Tongue (tissue), 2 donors: Measurements from ENCODE around the gene F7. TPM values are rescaled to one million over a fixed set of nuclear protein-coding genes. Genes with fewer than 3 reads are reported as not detected.

Experiments used
- DNase-seq: peaks from one replicate; pipeline ENCODE4 v3.0.0-alpha.2; 2015
- total RNA-seq: library from RNA; depleted of rRNA; stranded (reverse); fragments of >200 nt; gene quantifications from one replicate; pipeline ENCODE4 v1.2.3, GENCODE V29; 2014

The F7 gene
- total RNA-seq, 1 donor from 2014 or later: 1.6 TPM

DNA sequence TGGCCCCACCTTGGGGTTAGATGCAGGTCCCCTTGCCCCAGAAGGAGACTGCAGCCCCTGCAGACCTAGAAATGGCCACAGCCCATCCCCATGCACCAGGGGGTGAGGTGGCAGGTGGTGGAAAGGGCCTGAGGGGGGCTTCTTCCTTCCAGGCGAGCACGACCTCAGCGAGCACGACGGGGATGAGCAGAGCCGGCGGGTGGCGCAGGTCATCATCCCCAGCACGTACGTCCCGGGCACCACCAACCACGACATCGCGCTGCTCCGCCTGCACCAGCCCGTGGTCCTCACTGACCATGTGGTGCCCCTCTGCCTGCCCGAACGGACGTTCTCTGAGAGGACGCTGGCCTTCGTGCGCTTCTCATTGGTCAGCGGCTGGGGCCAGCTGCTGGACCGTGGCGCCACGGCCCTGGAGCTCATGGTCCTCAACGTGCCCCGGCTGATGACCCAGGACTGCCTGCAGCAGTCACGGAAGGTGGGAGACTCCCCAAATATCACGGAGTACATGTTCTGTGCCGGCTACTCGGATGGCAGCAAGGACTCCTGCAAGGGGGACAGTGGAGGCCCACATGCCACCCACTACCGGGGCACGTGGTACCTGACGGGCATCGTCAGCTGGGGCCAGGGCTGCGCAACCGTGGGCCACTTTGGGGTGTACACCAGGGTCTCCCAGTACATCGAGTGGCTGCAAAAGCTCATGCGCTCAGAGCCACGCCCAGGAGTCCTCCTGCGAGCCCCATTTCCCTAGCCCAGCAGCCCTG, 12.8 kb downstream of the F7 start:
- DNase-seq: no peak

DNA sequence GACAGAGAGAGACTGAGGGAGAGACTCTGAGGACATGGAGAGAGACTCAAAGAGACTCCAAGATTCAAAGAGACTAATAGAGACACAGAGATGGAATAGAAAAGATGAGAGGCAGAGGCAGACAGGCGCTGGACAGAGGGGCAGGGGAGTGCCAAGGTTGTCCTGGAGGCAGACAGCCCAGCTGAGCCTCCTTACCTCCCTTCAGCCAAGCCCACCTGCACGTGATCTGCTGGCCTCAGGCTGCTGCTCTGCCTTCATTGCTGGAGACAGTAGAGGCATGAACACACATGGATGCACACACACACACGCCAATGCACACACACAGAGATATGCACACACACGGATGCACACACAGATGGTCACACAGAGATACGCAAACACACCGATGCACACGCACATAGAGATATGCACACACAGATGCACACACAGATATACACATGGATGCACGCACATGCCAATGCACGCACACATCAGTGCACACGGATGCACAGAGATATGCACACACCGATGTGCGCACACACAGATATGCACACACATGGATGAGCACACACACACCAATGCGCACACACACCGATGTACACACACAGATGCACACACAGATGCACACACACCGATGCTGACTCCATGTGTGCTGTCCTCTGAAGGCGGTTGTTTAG, 13.7 kb downstream of the F7 start:
- DNase-seq: no peak

DNA sequence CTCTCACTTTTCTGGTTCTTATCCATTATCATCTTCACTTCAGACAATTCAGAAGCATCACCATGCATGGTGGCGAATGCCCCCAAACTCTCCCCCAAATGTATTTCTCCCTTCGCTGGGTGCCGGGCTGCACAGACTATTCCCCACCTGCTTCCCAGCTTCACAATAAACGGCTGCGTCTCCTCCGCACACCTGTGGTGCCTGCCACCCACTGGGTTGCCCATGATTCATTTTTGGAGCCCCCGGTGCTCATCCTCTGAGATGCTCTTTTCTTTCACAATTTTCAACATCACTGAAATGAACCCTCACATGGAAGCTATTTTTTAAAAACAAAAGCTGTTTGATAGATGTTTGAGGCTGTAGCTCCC, 14.2 kb downstream of the F7 start:
- DNase-seq: no peak

- no peak for DNase-seq
Measured at GRCh38 chr13:113120300-113121182, 14.9 kb downstream of the F7 start.

- no peak for DNase-seq
Measured at GRCh38 chr13:113121183-113121927, 15.8 kb downstream of the F7 start.

DNA sequence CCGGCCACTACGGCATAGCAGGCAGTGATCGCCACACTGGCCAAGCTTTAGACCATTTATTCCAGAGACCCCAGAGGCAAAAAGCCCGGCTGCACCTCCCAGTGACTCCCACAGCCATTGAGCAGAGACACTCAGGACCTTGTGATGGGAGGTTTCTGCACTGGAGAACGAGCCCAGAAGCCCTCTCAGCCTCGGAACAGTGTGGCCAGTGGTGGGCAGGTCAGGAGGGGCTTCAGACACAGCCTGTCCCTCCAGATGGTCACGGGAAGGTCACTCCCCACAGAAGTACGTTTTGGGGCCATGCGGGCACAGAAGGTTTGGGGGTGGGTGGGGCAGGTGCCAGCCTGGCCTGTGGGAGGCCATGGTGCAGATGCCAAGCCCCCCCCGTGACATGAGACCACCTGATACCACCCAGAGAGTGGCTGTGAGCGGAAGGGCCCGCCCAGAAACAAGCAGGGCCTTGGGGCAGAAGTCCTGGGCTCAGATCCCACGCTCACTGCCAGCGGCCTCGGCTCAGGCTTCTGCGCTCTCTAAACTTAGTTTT, 16.4 kb downstream of the F7 start:
- no peak for DNase-seq

- DNase-seq: peak; percentile 76
Measured at GRCh38 chr13:113122550-113123225, 17.1 kb downstream of the F7 start, which contains the start of gene F10. Gene F10, plus strand, starts transcription at chr13:113122799. Its CDS starts 57 bp downstream, at chr13:113122856.

DNA sequence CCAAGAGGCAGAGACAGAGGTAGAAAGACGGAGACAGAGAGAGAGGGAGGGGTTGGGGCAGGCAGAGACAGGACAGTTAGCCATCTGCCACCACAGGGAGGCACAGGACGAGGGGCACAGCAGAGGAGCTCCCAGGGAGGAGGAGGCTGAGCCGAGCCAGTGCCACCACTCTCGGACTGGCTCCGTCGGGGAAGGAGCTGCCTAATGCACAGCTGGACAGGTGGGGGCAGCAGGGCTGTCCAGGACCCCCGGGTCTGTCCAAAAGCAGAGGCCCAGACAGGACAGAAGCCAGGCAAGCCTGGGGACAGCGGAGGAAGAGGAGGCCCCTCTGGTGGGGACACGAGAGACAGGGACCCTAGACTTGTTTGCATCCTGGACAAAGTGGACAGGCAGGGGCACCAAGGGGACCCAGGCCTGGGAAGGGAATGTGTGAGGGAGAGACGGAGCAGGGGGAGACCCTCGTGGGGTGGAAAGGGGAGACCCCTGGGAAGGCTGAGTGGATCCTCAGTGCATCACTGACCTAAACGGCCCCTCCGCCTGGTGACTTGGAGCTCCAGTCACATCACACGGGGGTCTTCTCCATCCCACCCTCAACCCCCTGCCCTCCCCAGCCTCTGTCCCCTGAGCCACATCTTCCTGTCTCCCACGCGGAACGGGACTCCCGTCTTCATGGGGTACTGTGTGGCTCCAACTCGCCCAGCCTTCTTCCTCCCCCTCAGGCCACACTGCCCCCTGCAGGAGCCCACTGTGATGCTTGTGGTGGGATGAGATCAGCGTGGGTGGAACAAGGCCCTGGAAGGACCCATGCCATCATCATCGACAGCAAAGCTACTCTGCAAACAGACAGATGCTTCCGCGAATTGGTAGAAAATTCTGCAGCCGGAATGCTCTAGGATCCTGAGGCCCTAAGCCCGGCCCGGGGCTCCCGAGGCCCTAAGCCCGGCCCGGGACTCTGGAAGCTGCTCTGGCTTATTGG, 17.9 kb downstream of the F7 start:
- DNase-seq: no peak

DNA sequence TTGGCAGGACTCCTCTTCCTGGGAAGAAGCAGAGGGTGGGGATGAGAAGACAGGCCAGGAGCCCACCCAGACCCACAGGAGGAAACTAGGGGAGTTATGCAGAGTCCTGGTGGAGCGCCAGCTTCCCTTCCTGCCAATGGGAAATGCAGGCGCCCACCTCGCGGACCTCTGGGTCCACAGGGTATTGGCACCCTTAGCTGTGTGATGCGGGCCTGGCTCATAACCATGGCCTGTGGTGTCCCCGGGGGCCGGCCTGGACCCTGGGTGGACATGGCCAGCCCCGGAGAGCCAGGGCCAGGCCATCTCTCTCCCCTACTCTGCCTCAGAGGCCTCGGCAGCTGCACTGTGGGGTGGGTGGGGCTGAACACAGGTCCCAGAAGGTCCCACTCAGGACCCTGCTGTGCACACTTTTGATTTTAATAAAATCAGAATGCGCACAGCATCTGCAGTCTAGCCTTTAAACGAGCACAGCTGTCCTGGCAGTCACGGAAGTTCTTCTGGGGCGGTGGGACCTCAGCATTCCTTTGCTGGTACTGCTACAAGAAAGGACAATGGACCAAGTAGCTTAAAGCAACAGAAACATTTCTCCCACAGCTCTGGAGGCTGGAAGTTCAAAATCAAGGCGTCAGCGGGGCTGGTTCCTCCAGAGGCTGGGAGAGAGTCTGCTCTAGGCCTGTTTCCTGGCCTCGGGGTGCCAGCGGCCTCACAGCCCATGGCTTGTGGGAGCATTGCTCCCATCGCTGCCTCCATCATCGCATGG, 18.8 kb downstream of the F7 start:
- no peak for DNase-seq

- no peak for DNase-seq
Measured at GRCh38 chr13:113125506-113126264, 20.1 kb downstream of the F7 start.

DNA sequence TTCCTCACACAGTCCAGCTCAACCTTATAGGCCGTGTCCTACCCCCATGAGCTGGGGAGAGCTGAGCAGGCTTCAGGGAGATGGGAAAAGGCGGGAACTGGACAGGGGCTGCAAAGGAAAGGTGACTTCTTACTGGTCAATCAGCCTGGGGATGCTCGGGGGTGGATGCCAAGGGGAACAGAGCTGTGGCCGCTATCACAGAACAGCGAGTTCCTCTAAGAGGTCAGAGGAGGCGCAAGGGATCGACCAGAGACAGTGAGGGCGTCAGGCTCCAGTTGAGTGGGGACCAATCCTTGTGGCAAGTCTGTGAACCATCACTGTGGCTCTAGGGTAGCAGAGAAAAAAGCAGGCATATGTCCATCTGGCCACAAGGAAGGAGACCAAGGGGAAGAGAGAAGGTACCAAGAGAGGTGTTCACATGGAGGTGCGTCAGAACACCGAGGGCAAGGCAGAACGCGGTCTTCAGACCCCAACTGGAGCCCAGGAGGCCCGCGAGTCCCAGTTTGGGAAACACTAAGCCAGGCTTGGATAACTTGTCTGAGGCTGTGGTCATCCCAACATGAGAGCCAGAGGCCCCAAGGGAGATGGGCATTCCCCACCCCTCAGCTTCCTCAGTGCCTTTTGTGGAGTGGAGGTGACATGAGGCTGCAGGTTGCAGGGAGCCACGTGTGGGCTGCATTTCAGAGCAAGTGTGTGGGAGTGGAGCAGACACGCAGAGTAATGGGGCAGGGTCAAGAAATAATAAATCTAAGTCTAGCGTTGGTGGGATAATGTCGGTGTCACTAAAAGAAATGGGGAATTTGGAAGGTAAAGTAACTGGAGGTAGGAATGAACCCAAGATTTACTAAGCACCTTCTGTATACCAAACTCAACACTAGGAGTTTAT, 20.9 kb downstream of the F7 start:
- DNase-seq: no peak

GRCh38 chr13:113129480-113129879, 23.9 kb downstream of the F7 start:
- no peak for DNase-seq

GRCh38 chr13:113129921-113130750, 24.5 kb downstream of the F7 start:
- DNase-seq: peak; percentile 58

- DNase-seq: no peak
Measured at GRCh38 chr13:113135281-113135760, 29.7 kb downstream of the F7 start.

DNA sequence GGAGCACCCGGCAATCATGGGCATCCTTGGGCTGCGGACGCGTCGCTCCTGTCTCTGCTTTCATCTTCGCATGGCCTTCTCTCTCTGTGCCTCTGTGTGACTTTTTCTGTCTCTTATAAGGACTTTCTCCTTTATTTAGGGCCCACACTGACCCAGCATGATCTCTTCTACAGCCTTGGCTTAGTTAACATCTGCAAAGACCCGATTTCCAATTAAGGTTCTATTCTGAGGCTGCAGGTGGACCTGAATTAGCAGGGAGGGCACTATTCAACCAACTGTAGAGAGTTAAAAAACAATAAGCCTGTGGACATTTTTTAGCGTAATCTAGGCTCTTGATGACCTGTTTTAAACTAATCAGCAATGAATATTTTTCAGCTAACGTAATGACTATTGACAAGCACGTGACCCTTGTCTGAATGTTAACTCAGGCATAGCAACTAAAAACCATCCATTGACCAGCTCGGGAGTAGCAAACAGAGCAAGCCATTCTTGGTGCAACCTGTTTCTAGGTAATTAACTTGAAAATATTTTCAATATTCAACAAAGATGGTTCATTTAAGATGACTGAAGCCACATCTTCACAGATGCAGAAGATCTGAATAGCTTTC, 32.2 kb downstream of the F7 start:
- no peak for DNase-seq
